GM20000 (cell line): ENCODE results near the gene SIGLEC5.
"Not testable (repeated sequence)": the region's sequence is repeated elsewhere in the genome, so short reads cannot be mapped to it uniquely, and the experiment has no call there.

Experiments used
- DNase-seq: peaks from one replicate; pipeline ENCODE4 v3.0.0; 2012; ENCODE audit warnings: low spot score
- TF ChIP-seq, protein P1 (sequence below): IDR thresholded peaks from 2 replicates; pipeline ENCODE4 v1.5.1; 2012; ENCODE audit warnings: mild to moderate bottlenecking, control low read depth; ENCODE audit errors: extremely low read depth, missing control alignments

Gene SIGLEC5

DNA sequence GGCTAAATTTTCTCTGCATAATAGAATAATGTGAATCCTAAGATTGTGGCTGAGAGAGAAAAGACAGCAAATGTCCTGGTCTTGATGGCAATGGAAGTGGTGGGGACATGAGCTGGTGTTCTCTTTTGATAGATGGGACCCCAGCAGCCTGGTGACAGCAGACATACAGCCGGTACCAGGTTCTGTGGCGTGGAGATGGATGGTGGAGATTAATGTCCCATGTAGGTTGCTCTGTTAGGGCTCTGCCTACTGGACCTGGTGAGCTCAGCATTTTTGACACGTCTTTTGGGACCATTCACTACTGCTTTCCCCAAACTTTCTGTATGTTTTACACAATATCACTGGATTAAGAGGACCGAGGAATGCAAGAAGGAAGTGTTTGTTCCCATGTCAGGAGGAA lies 24.6 kb upstream of the SIGLEC5 start:
- TF ChIP-seq, protein P1, sequence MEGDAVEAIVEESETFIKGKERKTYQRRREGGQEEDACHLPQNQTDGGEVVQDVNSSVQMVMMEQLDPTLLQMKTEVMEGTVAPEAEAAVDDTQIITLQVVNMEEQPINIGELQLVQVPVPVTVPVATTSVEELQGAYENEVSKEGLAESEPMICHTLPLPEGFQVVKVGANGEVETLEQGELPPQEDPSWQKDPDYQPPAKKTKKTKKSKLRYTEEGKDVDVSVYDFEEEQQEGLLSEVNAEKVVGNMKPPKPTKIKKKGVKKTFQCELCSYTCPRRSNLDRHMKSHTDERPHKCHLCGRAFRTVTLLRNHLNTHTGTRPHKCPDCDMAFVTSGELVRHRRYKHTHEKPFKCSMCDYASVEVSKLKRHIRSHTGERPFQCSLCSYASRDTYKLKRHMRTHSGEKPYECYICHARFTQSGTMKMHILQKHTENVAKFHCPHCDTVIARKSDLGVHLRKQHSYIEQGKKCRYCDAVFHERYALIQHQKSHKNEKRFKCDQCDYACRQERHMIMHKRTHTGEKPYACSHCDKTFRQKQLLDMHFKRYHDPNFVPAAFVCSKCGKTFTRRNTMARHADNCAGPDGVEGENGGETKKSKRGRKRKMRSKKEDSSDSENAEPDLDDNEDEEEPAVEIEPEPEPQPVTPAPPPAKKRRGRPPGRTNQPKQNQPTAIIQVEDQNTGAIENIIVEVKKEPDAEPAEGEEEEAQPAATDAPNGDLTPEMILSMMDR, result no peak
- no peak for DNase-seq

DNA sequence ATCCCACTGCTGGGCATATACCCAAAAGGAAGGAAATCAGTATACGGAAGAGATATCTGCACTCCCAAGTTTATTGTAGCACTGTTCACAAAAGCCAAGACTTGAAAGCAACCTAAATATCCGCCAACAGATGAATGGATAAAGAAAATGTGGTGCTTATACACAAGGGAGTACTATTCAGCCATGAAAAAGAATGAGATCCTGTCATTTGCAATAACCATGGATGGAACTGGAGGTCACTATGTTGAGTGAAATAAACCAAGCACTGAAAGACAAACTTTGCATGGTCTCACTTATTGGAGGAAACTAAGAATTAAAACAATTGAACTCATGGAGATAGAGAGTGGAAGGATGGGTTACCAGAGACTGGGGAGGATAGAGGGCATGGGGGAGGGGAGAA lies 23.0 kb upstream of the SIGLEC5 start:
- no peak for DNase-seq
- TF ChIP-seq, protein P1, result no peak

DNA sequence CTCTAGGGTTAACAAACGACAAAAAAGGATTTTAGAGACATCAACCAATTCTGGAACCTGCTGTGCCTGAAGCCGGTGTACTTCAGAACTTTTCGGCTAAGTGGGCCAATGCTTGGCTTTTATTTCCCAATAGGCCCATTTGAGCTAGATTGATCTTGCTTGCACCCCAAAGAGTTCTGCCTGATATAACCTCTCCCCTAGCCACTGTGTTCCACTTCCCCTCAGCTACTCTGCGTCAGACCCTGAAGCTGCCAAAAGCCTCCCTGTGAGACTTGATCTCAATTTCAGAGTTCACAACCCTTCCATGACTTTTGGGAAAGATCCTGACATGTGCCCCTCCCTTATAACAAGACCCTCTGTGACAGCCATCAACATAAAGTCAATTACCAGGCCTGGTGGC lies 22.1 kb upstream of the SIGLEC5 start:
- TF ChIP-seq, protein P1, result no peak
- DNase-seq, result no peak

DNA sequence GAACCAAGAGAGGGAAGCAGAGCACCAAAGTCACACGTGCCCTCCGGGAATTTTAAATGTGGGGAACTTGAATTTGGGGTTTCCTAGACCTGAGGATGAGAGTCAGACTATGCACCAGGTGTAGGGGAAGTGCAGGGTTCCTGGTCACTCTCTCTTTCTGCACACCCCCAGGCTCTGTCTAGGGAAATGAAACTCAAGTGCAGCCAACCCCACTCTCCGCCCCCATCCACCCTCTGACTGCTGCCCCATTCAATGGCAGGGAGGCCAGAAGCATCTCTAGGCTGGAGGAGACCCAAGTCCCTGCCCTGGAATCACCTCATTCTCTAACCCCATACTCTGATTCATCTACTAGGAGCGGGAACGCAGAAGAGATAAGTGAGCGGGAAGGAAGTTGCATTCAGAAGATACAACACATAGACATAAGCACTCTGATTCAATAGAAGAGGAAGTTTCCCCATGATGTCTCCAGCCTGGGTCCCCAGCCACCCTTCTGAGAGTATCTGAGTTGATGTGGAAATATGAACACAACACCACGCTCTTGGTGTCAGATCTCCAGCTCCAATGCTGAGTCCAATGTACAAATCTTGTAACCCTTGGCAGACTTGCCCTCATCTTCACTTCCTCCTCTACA lies 21.1 kb upstream of the SIGLEC5 start:
- TF ChIP-seq, protein P1, result no peak
- DNase-seq, result no peak

DNA sequence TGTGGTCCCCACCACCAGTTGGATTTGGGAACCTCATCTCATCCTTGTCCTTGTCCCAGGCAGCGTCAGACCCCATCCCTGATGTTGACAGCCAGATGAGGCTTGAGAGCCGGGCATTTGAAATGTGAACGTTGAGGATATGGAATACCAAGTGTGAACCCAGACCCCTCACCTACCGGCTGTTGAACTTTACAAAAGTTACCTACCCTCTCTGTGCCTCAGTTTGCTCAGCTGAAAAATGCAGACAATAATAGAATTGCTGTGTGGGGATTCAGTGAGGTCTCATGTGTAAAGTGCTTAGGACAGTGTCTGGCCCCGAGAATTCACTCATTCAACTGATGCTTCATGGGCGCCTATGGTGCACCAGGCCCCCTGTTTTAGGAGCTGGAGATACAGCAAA lies 17.1 kb upstream of the SIGLEC5 start:
- DNase-seq, result no peak
- TF ChIP-seq, protein P1, result no peak

DNA sequence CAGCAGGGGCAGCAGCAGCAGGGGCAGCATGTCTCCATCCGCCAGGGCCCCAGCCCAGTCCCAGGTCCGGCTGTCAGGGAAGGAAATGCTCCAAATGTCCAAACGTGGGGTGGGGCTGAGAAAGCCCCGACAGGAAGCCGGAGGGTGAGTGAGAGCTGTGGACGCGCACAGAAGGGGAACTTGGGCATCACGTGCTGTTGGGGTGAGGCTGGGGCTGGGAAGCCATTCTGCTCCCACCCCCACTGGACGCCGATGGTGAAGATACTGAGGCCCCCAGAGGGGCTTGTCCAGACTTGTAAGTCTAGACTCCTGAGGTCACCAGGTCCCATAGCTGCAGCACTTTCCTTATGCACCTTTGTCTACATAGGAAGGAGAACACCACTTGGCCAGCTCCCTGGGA lies 16.5 kb upstream of the SIGLEC5 start, which contains the start of gene SIGLEC14:
Gene SIGLEC14, minus strand, starts transcription at position 96 of the 400 bp plus-strand sequence. Its CDS starts 66 bp downstream, at position 30.
- DNase-seq, result not testable (repeated sequence)

DNA sequence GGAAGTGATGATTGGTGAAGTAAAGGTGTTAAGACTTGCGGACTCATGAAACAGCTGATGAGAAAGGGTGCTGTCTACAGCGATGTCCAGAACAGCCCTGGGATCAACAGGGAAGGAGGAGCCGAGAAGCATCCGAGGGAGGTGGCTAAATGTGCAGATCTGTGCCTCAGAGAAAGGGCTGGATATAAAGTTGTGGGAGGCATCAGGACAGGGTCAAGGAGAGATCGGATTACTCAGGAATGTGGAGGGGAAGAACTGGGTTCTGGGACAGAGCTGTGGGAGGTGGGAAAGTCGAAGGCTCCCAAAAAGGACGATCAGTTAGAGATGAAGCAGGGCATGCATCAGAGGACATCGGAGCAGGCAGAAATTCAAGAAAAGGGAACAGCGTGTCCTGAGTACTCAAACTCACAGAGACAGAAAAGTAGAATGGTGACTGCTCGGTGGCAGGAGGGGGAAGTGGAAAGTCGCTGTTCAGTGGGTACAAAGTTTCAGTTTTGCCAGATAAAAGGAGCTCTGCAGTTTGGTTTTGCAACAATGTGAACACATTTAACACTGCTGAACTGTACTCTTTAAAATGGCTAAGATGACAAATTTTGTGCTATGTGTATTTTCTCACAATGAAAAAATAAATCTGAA lies 14.6 kb upstream of the SIGLEC5 start:
- no peak for DNase-seq
- TF ChIP-seq, protein P1, result no peak

DNA sequence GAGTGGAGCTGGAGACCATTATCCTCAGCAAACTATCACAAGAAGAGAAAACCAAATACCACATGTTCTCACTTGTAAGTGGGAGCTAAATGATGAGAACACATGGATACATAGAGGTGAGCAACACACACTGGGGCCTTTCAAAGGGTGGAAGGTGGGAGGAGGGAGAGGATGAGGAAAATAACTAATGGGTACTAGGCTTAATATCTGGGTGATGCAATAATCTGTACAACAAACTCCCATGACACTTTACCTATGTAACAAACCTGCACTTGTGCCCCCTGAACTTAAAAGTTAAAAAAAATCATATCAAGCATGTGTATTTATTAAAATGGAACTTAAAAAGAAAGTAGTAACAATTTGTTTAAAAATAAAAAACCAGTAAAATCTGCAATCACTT lies 11.4 kb upstream of the SIGLEC5 start:
- TF ChIP-seq, protein P1, result no peak
- no peak for DNase-seq
